ENCODE data around the gene ABHD13.
A peak's percentile ranks its signal among the peaks of the same experiment; 100 is the strongest.
"Not testable (repeated sequence)": the region's sequence is repeated elsewhere in the genome, so short reads cannot be mapped to it uniquely, and the experiment has no call there.

ABHD13 gene

DNA sequence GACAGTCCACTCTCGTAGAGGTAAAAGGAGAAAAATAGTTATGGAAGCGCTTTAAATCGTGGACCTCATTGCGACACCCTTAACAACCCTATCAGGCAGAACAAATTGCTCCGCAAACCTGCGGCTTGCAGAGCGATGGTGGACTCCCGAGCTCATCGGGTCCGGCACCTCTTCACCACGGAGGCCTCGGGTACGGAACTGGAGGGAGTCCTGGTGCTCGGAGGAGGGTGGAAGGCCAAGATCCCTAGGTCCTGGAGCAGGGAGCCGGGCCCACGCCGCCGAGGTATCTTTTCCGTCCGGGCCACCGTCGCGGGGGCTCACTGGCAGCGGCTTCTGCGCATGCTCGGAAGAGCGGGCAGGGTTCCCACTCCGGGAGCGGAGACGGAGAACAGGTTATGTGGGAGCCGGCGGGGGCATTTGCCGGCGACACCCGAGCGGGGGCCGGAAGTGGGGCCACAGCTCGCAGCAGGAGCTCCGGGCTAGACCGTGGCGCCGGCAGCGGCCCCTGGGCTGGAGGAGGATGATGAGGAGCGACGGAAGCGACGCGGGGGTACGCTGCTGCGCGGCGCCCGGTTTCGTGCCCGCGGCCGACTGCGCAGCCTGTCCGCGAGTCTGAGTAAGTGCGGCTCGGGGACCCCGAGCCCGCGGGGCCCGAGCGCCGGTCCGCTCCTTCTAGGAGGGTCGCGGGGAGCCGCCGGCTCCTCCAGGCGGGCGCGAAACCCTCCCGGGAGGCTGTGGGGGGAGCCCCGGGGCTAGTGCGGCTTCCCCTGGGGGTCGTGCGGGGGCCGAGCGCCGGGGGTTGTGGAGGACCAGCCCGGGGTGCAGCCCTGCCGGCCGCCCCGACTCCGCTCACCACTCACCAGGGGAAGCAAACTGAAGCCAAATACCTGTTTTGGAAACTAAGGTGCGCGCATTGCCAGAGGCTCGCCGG, at the start of gene ABHD13:
TSS of gene ABHD13 (plus strand) at position 349 of the 931 bp plus-strand sequence. CDS start 10,827 bp downstream, outside the sequence.
- peak; percentile 68 for DNase-seq (ENCODE audit: low read depth, low spot score)

DNA sequence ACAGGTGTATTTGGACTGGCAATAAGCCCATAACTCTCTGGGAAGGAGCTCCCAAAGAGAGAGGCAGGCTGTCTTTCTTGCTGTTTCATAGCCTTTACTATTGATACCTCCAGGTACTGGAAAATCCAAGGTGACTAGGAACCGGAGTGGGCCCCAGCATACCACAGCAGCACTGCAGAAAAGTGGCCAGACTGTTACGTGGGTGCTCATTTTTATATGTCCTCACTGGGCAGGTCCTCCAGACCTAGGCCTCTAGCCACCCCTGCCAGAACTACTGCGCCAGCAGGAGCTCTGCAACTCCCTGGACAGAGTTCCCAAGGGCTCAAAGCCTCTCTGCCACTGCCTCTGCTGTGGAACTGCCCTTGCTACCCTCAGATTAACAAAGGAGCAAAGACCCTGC, 49.3 kb upstream of the ABHD13 start:
- DNase-seq (ENCODE audit: low read depth, low spot score), result no peak

DNA sequence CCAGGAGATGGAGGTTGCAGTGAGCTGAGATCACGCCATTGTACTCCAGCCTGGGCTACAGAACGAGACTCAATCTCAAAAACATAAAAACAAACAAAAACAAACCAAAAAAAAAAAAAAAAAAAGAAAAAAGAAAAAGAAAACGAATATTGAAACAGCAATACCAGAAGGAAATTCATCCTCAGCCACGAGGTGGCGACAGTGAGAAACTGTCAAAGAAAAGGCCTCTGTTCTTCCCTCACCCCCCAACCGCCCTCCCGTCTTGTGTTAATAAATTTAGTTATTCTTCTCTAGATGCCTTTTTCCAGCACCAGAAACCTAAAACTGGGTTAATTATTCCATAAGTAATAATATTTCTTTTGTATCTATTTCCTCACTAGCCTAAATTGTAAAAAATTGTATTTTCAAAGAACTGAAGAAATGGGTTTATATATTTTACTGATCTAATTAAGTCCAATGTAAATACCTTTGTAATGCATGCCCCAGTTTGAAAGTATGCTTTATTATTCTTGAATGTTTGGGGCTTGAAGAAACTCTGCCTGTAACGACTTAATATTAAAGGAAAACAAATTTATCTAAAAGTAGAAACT, 41.4 kb upstream of the ABHD13 start:
- DNase-seq (ENCODE audit: low read depth, low spot score), result no peak

DNA sequence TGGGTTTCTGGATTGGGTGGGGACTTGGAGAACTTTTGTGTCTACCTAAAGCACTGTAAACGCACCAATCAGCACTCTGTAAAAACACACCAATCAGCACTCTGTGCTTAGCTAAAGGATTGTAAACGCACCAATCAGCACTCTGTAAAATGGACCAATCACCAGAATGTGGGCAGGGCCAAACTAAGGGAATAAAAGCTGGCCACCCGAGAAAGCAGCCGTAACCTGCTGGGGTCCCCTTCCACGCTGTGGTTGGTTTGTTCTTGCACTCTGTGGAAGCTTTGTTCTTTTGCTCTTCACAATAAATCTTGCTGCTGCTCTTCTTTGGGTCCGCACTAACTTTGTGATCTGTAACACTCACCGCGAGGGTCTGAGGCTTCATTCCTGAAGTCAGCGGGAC, 40.1 kb upstream of the ABHD13 start:
- DNase-seq (ENCODE audit: low read depth, low spot score), result no peak

DNA sequence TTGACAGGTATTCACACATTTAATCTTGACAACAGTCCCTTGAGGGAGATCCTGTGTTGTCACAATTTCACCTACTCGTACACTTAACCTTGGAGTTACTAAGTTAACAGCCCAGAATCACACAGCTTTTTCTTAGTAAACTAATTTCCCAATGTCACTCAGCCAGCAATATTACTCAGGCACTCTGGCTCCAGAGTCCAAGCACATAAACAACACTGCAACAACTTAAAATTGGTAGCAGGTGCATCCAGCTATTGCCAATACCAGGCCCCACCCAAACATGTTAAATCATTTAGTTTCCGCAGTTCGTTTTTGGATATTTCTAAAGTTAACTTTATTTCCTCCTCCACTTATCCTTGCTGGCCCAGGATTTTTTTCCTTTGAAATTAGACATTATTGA, 35.5 kb upstream of the ABHD13 start:
- DNase-seq (ENCODE audit: low read depth, low spot score), result no peak

DNA sequence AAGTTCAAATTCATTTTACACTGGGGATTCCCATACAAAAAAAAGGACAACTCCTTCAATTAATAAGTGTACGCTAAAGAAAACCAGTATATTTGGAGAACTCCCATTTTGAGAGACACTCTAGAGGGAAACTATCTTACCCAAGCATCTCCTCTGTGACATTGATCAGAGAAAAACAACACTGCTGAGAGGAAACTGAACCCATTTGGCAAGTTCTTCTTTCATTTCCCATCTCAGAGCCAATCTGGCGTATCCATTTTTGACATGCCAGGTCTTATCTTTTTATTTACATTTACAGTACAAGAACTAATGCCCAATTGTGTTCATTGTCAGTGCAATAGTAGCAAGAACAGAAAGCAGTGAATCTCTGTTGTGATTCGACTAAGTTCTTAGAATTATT, 33.0 kb upstream of the ABHD13 start:
- no peak for DNase-seq (ENCODE audit: low read depth, low spot score)

DNA sequence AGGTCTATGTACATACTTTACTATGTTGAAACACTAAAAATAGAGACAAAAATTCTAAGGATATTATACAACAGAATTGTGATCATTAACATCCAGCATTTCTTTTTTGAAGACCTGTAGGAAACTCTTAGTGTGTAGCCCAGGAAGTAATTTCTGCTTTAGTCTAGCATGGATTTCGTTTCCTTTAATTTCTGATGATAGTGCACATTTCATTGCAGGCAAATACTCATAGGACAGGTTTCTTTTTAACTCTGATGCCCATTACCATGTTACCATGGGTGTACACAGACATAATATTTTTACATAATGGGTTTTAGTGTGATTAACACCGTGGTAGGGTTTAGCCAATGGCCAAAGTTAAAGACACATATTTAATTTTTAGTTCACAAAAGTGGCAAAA, 29.9 kb upstream of the ABHD13 start:
- DNase-seq (ENCODE audit: low read depth, low spot score), result no peak

DNA sequence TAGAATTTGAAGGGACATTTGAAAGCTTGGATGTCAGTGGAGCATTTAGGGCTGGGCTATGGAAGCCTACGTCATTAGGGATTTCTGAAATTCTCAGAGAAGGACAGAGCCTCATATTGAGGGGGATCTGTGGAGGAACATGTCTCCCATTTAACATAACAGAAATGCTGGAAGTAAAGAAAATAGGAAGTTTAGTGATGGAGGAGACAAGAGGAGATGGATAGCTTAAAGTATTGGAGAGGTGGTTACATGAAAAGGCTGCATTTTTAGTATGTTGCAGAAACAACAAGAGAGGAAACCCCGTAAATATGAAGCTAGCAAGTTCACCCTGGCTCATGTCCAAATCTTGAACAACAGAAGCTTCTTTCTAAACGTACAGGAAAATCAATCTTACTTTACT, 27.3 kb upstream of the ABHD13 start:
- no peak for DNase-seq (ENCODE audit: low read depth, low spot score)

DNA sequence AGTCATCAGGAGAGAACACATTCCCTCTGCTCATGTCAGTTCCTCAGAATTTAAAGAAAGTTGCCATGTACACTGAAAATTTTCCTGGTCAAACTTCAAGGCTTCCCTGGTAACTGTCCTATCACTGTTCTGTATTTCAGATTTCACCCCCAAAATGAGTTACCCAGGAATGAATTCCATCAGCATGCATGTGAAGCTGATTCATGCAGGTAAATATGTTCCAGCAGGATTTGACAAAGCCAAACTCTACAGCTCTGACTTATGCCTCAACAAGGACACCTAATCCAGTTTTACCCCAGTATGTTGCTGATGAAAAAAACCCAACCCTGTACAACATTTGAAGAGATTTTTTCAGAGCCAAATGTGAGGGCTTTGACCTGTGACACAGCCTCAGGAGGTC, 24.4 kb upstream of the ABHD13 start:
- DNase-seq (ENCODE audit: low read depth, low spot score), result no peak

DNA sequence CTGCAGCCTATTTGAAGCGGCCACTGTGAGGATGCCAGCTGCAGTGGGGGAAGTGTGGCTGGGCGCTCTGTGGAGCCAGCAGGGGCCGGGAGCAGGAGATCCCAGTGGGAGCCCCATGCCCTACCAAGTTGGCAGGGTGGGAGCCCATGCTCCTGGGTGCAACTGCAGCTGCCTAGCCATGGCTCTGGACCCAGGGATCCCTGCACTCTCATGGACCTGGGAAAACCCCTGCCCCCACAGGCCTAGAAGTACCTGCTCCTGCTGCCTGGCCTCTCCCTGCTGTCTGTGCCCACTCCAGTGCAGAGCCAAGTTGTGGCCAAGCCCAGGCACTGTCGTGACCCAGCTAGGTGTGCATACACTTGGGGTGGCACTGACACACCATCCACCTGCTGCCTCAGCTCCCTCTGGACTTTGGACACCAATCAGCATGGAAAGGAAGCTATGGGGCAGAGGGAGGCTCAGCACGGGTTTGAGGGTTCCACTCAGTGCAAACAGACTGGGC, 23.7 kb upstream of the ABHD13 start:
- DNase-seq (ENCODE audit: low read depth, low spot score), result no peak

DNA sequence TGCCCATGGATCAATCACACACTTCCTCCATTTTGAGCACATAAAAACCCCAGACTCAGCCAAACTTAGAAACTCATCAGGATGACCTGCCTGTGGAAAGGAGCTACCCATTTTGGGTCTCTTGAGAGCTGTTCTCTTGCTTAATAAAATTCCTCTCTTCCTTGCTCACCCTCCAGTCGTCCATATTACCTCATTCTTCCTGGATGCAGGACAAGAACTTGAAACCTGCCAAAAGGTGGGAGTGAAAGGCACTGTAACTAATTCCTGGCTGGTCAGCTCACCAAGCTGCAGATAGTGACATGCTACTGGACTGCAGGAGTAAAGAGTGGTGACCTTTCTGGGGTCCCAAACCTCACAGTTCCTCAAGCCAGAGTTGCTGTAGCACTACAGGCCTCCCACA, 23.0 kb upstream of the ABHD13 start:
- DNase-seq (ENCODE audit: low read depth, low spot score), result no peak

DNA sequence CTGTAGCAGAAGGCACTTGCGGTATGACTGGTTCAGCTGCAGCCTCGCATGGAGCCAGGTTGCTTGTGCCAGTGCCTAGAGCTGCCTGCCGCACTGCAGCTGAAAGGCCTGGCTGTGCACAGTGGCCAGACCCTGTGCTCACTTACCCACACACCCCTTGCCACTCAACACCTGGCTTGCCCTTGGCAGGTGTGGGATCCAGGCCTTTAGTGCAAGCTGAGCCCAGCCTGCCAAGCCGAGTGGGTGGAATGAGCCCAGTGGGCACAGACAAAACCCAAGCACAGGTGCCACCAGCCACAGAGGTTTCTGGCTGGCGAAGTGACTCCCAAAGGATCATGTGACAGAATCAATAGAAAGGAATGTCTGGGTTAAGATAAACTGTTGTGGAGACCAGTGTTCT, 22.3 kb upstream of the ABHD13 start:
- no peak for DNase-seq (ENCODE audit: low read depth, low spot score)

DNA sequence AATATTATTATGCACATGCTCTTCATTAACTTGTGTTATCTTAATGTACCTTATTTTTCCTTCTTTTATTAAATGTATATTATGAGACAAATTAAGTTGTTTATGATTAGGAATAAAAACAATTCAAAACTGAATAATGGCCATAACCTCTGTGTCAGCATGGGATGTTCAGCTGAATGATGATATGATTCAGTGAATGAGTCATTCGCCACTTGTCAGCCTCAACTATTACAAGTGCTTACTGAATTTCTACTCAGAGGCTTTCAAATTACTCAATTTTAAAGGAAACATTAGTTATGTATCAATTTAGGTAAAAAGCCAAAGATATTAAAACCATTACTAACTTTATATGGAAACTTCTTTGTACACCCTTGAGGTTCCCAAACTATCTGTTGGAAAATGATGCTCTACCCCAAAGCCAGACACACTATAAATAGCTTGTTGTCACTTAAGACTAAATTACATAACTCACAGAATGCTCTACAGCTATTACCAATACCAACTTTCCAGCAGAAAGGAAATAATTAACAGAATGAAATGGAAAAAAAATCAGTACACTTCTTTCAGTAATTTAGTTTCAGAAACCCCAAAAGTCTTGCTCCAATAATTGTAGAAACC, 17.3 kb upstream of the ABHD13 start:
- DNase-seq (ENCODE audit: low read depth, low spot score), result no peak

DNA sequence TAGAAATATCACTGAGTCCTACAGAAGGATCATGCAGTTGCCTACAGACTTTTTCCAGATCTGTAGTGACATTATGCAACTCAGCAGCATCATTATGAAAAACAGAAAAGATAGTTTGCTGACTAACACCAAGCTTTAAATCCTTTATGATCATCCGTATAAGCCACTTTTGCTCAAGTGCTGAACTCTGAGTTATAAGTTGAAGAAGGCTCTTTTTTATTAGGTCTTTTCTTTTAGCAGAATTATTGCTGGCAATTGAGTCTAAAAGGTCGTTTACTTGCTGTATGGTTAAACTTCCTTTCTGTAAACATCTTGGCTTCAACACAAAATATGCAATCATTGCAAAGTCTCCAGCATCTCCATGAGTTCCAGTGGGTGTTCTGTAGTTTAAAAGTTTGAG, 7.6 kb upstream of the ABHD13 start:
- no peak for DNase-seq (ENCODE audit: low read depth, low spot score)

DNA sequence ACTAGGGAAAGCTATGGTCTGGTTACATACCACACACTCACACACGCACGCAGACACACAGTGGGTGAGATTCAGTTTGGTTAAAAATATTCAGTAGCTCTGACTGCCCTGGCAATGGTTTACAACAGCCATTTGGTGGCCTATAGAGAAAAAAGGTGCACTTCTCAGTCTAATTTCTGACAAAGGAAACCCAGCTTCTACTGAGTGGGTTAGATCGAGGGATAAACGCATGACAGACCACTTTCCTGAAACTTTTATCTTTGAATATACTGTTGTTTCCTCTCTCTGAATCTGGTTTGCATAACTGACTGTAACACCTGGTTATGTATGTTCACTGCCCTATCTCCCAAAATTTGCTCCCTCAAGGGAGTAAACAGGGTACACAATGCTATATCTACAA, 5.3 kb upstream of the ABHD13 start:
- DNase-seq (ENCODE audit: low read depth, low spot score), result no peak

DNA sequence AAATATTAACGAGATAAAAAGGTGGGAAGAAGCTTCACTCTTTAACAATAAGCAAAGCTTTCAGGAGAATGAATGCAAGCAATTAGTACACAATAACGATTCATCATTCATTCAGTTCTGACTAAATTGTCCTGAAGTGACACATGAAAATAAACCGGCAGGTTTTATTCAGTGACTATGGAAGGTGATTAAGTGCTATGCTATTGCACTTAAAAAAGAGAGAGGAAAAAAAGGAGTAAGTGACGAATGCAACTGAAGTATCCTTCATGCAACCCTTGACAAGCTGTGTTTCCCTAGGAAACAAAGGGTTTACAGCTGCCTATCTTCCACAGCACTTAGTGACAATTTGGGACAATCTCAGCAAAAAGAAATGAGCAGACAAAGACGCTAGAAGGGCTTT, 4.2 kb upstream of the ABHD13 start:
- no peak for DNase-seq (ENCODE audit: low read depth, low spot score)

DNA sequence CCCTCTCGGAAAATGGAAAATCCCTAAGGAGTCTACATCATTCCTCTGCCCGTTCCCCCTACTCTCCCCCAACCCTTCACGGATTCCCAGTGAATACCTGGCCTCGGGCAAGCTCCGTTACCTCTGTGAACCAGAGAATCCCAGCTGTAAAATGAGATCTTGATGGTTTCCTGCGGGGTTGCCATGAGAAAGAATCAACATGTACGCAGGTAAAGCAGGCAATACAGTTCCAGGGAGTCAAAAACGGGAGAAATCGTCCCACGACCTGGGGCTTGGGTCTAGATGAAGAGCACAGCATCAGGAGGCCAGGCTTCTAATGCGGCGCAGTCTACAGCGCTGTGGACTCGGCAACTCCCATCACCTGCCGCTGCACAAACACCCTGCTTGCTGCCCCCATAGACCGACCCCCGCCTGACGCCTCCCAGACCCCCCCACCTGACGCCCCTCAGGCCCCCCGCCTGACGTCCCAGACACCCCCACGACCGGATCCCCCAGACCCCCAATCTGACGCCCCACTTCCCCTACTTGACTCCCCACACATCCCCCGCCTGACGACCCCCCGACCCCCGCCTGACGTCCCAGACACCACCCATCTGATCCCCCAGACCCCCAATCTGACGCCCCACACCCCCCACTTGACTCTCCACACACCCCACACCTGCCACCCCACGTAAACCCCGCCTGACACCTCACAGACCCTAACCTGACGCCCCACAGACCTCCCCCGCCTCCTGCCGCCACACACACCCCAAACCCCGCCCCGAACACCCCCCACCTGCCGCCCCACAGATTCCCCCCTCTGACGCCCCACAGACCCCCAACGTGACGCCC, 3.5 kb upstream of the ABHD13 start:
- DNase-seq (ENCODE audit: low read depth, low spot score), result no peak

DNA sequence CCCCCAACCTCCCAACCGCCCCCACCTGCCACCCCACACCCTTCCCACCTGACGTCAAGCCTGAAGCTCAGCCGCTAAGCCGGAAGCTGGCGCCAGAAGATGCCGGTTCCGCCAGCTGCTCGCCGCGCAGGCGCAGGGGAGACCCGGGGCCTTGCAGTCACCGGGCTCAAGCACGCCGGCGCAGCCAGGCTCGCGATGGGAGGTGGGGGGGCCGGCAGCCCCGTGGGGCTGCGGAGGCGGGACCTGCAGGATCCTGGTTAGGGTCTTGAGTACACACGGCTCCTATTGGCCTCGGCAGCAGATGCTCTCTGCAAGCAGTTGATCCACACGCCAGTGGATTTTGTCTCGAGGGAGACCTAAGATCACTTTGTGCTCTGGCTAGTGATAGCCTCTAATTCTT, 2.8 kb upstream of the ABHD13 start, which contains the start of gene LIG4:
TSS of gene LIG4 (minus strand) at position 101 of the 400 bp plus-strand sequence. CDS start 4,268 bp downstream, outside the sequence.
- DNase-seq (ENCODE audit: low read depth, low spot score), result peak; percentile 77

DNA sequence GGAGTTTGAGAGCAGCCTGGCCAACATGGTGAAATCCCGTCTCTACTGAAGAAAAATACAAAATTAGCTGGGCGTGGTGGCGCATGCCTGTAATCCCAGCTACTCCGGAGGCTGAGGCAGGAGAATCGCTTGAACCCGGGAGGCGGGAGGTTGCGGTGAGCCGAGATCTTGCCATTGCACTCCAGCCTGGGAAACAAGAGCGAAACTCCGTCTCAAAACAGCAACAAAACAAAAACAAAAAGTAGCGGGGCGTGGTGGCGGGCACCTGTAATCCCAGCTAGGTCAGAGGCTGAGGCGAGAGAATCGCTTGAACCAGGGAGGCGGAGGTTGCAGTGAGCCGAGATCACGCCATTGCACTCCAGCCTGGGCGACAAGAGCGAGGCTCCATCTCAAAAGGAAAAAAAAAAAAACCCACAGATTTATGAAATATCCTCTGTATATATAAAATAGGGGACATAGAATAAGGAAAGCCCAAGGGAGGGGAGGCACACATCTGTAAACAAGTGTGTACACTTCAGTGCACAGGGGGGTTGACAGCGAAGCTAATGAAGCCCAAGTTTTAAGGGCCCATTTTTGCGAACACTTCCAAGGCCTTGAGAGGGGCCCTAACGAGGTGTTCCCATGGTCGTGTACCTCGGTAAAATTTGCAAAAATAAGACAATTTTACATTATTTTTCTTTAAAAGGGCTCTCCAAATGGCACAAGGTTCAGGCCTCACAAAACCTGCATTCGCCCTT, 717 bp upstream of the ABHD13 start:
- DNase-seq (ENCODE audit: low read depth, low spot score), result not testable (repeated sequence)

DNA sequence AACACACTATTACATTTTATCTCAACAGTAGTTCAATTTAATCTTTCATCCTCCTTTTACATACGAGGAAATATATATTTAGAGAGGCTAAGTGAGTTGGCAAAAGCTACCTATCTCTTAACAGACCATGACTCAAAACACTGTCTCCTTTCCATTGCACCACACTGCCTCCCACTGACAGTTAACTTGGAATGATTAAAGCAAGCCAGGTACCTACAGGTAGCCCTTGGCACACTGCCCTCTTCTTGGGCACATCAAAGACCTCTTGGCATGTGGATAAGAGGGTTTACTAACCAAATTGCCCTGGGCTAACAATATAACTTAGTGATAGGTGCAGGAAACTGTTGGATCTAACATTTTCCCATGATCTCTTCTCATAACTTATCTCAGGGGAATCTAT, 1.8 kb downstream of the ABHD13 start:
- no peak for DNase-seq (ENCODE audit: low read depth, low spot score)

All from smooth muscle cell of the brain vasculature (primary cell).